Hematopoietic multipotent progenitor cell treated with erythropoietin and hydrocortisone succinate and interleukin-3 and kit ligand, for 6 days (in vitro differentiated cells): Measurements from ENCODE around the gene HNF4A.
A peak's percentile ranks its signal among the peaks of the same experiment; 100 is the strongest.

Experiments used
- DNase-seq: peaks from one replicate; pipeline ENCODE4 v3.0.0-alpha.2; 2015

The HNF4A gene

DNA sequence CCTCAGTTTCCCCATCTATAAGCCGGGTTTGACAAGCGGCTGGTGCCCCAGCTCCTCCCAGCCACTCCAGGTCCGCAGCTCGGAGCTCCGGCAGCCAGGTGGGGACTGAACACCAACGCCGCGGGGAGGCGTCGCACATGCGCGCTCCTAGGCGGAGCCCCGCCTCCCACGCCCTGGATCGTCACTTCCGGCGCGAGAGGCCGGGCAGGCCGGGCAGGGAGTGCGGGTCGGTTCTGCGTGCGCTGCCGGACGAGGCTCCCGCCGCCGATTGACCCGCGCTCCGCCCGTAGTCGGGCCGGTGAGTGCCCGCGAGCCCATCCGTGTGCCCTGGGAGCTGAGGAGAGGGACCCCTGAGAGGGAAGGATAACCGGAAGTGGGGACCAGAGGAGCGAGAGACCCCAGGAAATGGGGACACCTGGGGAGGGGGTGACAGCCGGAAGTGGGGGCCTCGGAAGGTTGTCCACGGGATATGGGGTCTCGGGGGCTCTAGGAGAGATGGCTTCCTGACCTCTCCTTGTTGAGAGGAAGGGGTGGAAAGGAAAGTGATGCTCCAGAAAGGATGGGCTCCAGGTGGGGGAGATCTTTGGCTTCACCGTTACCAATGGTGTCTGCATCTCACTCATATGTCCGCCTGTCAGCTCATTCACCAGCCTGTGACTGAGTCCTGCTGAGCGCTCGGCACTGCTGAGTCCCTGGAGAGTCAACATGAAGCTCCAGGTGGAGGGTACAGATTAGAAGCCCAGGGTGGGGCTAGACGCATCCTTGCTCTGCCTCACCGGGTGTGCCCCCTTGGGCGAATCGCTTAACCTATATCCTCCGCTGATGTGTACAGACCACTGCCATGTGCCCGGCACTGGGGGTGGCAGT, 120.4 kb downstream of the HNF4A start, which contains the start of gene TTPAL:
Gene TTPAL, plus strand, starts transcription at position 181 of the 867 bp plus-strand sequence. CDS start 4,126 bp downstream, outside the sequence.
- peak; percentile 94 for DNase-seq

DNA sequence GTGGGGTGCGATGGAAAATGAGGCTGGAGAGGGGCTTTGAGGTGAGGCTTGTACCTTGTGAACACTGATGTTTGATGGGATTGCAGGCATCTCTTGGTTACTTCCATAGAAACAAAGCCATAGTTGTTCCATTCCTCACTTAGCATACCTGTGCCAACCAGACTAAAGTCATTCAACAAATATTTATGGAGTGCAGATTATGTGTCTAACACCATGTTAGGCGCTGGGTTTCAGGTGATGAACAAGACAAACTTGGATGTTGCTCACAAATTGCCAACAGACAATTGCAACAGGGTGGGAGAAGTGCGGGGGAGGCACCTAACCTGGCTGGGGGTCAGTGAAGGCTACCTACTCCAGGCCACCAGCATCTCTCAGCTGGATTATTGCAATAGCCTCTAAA, 121.7 kb downstream of the HNF4A start:
- no peak for DNase-seq

DNA sequence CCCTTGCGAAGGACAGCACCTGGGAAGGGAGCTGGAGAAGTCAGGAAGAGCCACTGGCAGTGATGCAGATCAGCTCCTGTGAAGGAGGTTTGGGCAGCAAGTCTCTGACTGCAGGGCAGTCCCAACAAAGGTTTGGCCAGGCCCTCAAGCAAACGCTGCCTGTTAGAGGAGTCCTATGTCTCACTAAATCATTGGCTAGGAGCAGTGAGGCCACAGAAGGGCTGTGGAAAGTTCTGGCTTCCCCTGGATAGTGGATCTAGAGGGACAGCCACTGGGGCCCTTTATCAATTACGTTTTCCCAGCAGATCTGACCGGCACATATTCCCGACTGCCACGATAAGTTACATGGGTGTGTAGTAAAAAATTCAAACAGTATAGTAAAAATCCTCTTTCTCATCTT, 122.7 kb downstream of the HNF4A start:
- peak; percentile 27 for DNase-seq

DNA sequence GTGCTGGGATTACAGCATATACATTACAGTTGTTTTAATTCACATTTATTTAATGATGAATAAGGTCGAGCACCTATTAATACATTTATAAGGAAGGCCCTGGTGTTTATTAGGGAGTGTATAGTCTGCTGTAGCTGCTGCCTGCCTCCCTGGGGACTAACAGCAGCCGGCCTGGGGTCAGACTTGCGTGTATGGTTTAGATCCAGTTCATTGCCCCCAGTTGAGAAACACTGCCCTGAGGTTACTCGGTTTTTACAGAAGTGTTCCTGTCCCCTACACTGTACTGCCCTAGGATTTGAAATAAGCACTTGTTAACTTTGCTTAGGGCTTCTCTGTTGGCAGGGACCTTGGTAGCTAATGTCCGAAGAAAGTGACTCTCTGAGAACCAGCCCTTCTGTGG, 124.1 kb downstream of the HNF4A start:
- DNase-seq, result no peak

DNA sequence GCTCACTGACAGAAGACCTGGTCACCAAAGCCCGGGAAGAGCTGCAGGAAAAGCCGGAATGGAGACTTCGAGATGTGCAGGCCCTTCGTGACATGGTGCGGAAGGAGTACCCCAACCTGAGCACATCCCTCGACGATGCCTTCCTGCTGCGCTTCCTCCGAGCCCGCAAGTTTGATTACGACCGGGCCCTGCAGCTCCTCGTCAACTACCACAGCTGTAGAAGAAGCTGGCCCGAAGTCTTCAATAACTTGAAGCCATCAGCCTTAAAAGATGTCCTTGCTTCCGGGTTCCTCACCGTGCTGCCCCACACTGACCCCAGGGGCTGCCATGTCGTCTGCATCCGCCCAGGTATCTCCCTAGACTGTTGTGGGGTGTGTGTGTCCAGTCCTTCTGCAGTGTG, 124.6 kb downstream of the HNF4A start:
- DNase-seq, result no peak

DNA sequence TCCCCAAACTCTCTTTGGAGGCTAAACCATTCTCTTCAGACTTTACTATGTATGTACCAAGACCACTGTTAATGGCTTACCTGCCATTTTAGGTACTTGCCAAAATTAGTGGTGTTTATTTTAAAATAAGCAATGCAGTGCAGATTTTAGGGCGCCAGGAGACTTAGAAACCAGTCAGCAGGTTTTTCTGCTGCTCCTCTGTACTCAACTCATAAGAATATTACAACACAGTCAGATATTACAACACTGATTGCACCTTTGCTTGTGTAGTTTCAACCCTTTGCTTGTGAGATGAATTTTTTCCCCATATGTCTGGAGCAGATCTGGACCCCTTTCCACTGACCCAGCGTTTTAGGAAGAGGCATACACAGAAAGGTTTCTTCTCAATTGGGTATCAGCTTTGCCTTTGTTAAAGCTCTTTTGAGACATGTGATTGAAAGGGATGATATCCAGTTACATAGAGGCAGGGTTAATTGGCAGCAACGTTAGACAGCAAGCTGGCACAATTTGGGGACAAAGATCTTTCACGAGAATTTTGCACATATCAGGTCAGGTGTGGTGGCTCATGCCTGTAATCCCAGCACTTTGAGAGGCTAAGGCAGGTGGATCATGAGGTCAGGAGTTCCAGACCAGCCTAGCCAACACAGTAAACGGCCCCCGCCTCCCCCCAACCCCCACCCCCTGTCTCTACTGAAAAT, 126.4 kb downstream of the HNF4A start:
- no peak for DNase-seq

DNA sequence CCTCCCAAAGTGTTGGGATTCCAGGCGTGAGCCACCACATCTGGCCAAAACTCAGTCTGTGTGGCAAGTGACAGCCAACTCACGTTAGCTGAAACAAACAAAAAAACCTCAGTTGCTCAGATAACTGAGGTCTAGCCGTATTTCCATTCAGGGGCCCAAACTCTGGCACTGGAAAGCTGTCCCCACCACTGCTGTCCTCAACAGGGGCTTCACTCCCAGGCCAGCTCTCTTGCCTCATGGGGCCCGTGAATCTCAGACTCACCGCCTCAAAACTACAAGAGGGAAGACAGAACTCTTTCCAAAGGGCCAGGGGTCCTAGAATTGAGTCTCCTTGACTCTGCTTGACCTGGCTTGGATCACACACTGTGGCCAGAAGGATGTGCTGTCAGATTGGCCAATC, 127.6 kb downstream of the HNF4A start:
- no peak for DNase-seq
